Naive thymus-derived CD4-positive, alpha-beta T cell (primary cell): ENCODE data around the gene ELMO1. TPM values are rescaled to one million over a fixed set of nuclear protein-coding genes. Genes with fewer than 3 reads are reported as not detected.

Source experiments
- ATAC-seq: fragments of 150-1000 bp; cut with Tn5 transposase; 2 replicates; pipeline ENCODE4 v1.10.0; 2021; ENCODE audit warnings: mild to moderate bottlenecking, moderate library complexity
- CTCF ChIA-PET: fragments of 350-600 bp; sonication (Branson Sonifier 250); formaldehyde crosslinking; loops from one replicate; lab custom pipeline; 2021; ENCODE audit warnings: antibody characterized with exemption; lab: Charles Lee
- POLR2A ChIA-PET: fragments of 350-600 bp; sonication (Branson Sonifier 250); formaldehyde crosslinking; loops from one replicate; lab custom pipeline; 2021; ENCODE audit warnings: antibody characterized with exemption, inconsistent platforms; lab: Charles Lee
- DNase-seq, 9 donors: peaks; one replicate each; pipeline versions ENCODE4 v3.0.0 to v3.0.0-alpha.2; 2020 to 2022; ENCODE audit warnings: mixed read lengths in 1 of 9
- H3K27ac ChIP-seq: one replicate; pipeline ENCODE4 v1.7.0; 2013; ENCODE audit warnings: mild to moderate bottlenecking, low read depth, low read length, moderate library complexity
- H3K27me3 ChIP-seq, 2 donors: one replicate each; pipeline ENCODE4 v1.7.0; 2013; ENCODE audit warnings: low read length in 2 of 2, mild to moderate bottlenecking in 2 of 2, moderate library complexity in 2 of 2; ENCODE audit not compliant: control insufficient read depth in 2 of 2, insufficient read depth in 2 of 2
- H3K36me3 ChIP-seq, 3 experiments: 1 replicate in 2 of 3; 2 replicates in 1 of 3; pipeline ENCODE4 v1.7.0; 2013; ENCODE audit warnings: low read length in 3 of 3, mild to moderate bottlenecking in 3 of 3, moderate library complexity in 1 of 3; ENCODE audit not compliant: insufficient read depth in 3 of 3, control insufficient read depth in 2 of 3
- H3K4me1 ChIP-seq, 2 donors: one replicate each; pipeline ENCODE4 v1.7.0; 2013; ENCODE audit warnings: low read length in 2 of 2, mild to moderate bottlenecking in 2 of 2, moderate library complexity in 1 of 2; ENCODE audit not compliant: control insufficient read depth in 2 of 2, insufficient read depth in 2 of 2
- H3K4me3 ChIP-seq: 2 replicates; pipeline ENCODE4 v1.7.0; 2013; ENCODE audit warnings: mild to moderate bottlenecking, low read length
- H3K9me3 ChIP-seq, 3 experiments: 1 replicate in 2 of 3; 2 replicates in 1 of 3; pipeline ENCODE4 v1.7.0; 2013; ENCODE audit warnings: low read length in 3 of 3; ENCODE audit not compliant: control insufficient read depth in 2 of 3
- H3K27ac Mint-ChIP-seq, 9 donors: one replicate each; pipeline ENCODE4 v1.8.0; 2020 to 2022; ENCODE audit warnings: mixed read lengths in 9 of 9, mild to moderate bottlenecking in 8 of 9, moderate library complexity in 5 of 9, inconsistent platforms in 2 of 9
- H3K27me3 Mint-ChIP-seq, 5 donors: one replicate each; pipeline ENCODE4 v1.8.0; 2021 to 2022; ENCODE audit warnings: mixed read lengths in 5 of 5, mild to moderate bottlenecking in 1 of 5
- H3K36me3 Mint-ChIP-seq, 5 donors: one replicate each; pipeline ENCODE4 v1.8.0; 2020 to 2022; ENCODE audit warnings: mixed read lengths in 5 of 5, mild to moderate bottlenecking in 3 of 5, inconsistent platforms in 1 of 5
- H3K4me1 Mint-ChIP-seq, 7 donors: one replicate each; pipeline ENCODE4 v1.8.0; 2020 to 2022; ENCODE audit warnings: mixed read lengths in 7 of 7, mild to moderate bottlenecking in 3 of 7, inconsistent platforms in 1 of 7
- H3K4me3 Mint-ChIP-seq, 10 donors: one replicate each; pipeline ENCODE4 v1.8.0; 2020 to 2022; ENCODE audit warnings: mild to moderate bottlenecking in 10 of 10, mixed read lengths in 10 of 10, moderate library complexity in 6 of 10, inconsistent platforms in 2 of 10
- H3K9me3 Mint-ChIP-seq, 11 donors: one replicate each; pipeline ENCODE4 v1.8.0; 2020 to 2022; ENCODE audit warnings: mixed read lengths in 11 of 11, mild to moderate bottlenecking in 4 of 11, inconsistent platforms in 1 of 11, moderate library complexity in 1 of 11
- intact Hi-C, 2 donors: fragments of 100-400 bp; cut with micrococcal nuclease; formaldehyde crosslinking; loops; one replicate each; pipeline ENCODE4 v1.15.1; 2023
- polyA plus RNA-seq, 2 donors: library from polyadenylated mRNA; unstranded; fragments of 300-500 nt; fragmentation: Illumina TruSeq; gene quantifications; one replicate each; pipeline ENCODE4 v1.2.3, GENCODE V29; 2021
- total RNA-seq, 6 experiments: library from RNA in 5 of 6; stranded (reverse) in 5 of 6; gene quantifications; 1 replicate in 5 of 6; 2 replicates in 1 of 6; pipeline ENCODE4 v1.2.3 and lab custom pipeline; 2021 to 2026

ELMO1 gene
- total and polyA plus RNA-seq, 7 experiments from 2014 or later, result 63.6 to 160 (median 124) TPM

DNA sequence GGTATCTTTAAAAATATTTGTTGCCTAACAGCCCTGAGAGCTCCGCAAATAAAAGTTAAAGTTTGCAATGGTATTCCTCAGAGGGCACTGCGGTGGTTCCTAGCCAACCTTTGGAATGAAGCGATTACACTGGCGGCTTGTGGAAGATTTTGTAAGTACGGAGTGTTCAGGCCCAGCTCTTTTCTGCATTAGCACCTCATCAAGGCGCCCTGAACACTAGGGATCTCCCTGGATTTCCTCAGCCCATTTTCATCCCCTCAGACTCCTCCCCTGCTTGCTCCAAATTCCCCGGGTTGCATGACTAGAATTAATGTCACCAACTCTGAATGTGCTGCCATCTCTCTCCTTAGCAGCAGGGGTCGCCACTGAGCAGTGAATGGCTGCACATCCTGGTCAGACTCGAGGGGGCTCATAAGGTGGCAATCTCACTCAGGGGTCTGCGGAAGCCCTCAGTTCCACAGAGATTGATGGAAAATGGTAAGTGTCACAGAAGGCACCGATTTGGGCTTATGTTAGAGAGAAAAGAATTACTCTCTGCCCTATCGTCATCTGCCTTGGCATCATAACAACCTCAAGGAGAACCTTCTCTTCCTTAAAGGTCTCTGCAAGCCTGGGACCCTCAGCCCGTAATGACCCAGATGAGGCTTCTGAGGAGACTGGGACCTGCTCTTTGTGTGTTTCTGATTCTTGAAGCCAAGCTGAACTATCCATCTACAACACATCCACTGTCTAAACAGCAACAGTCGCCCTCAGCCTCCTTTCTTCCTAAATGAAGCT, 461.5 kb downstream of the ELMO1 start:
- POLR2A ChIA-PET, result no interaction called here
- ATAC-seq, result peak; percentile 80
- H3K4me1 ChIP-seq, result no peaks in the 10 kb centered on the region

DNA sequence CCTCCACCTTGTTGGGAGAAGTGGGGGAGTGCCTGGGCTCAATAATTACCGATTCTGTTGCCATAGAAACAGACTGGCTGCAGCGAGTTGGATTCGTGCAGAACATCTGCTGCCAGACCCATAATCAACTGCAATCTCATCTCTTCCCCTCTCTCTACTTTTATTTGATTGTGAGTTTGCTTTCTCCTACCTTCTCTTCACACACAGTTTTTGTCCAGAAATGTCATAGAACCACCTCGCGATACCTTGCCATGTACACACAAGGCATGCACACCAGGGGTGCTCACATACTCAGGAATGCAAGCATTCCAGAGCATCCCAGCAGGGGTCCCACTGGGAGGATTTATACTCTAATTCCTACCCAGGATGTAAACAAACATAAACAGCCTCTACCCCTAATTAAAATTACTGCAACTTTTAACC, 462.1 kb downstream of the ELMO1 start:
- DNase-seq (no peak), ATAC-seq (no peak)
- no peaks in the 10 kb centered on the region for H3K9me3 ChIP-seq
- no peaks in the 10 kb centered on the region for H3K36me3 ChIP-seq
- no peak overlapping the region for H3K4me3 ChIP-seq
- intact Hi-C loops, result loop anchor here (2.0 to 5.0 kb wide), 3 partner anchors 196 to 846 kb away; no protein-coding TSS in a partner anchor
- no peaks in the 10 kb centered on the region for H3K27me3 ChIP-seq
- Mint-ChIP-seq H3K9me3 (peaks cover 0 to 2% (median 0%) of the 10 kb centered on the region in 11 donors), H3K4me1 (peaks cover 24 to 67% (median 46%) of the 10 kb centered on the region in 7 donors), H3K4me3 (peak overlapping the region in 2 of 10 donors; percentile 29 to 51), H3K27ac (peak overlapping the region in 3 of 9 donors; percentile 10 to 19 (median 10)), H3K27me3 (no peaks in the 10 kb centered on the region), H3K36me3 (peaks cover 0 to 37% (median 20%) of the 10 kb centered on the region in 5 donors)
- ChIA-PET CTCF (interaction anchor here (0.6 to 2.2 kb wide), 3 partner anchors 195 to 497 kb away, joined by 3 to 8 read pairs (median 4); no protein-coding TSS in a partner anchor), POLR2A (no interaction called here)
- H3K27ac ChIP-seq, result no peak overlapping the region
- H3K4me1 ChIP-seq, result no peaks in the 10 kb centered on the region

More for the DNA sequence above, 461.5 kb downstream of the ELMO1 start:
- CTCF ChIA-PET, result interaction anchor here (0.7 to 2.2 kb wide), 2 partner anchors 195 to 196 kb away, joined by 3 to 8 read pairs; no protein-coding TSS in a partner anchor
- Mint-ChIP-seq H3K4me3 (peak overlapping the region in 1 of 10 donors; percentile 6), H3K4me1 (peaks cover 24 to 69% (median 47%) of the 10 kb centered on the region in 7 donors), H3K9me3 (no peaks in the 10 kb centered on the region), H3K36me3 (peaks cover 0 to 35% (median 17%) of the 10 kb centered on the region in 5 donors), H3K27ac (peak overlapping the region in 2 of 9 donors; percentile 37 to 51), H3K27me3 (no peaks in the 10 kb centered on the region)
- intact Hi-C loops, result loop anchor here (1.0 to 5.0 kb wide), 4 partner anchors 195 to 845 kb away; no protein-coding TSS in a partner anchor
- Histone ChIP-seq H3K36me3 (no peaks in the 10 kb centered on the region), H3K9me3 (no peaks in the 10 kb centered on the region), H3K27me3 (no peaks in the 10 kb centered on the region), H3K27ac (no peak overlapping the region), H3K4me3 (no peak overlapping the region)
- peak in 8 of 9 donors; percentile 10 to 64 (median 44) for DNase-seq

DNA sequence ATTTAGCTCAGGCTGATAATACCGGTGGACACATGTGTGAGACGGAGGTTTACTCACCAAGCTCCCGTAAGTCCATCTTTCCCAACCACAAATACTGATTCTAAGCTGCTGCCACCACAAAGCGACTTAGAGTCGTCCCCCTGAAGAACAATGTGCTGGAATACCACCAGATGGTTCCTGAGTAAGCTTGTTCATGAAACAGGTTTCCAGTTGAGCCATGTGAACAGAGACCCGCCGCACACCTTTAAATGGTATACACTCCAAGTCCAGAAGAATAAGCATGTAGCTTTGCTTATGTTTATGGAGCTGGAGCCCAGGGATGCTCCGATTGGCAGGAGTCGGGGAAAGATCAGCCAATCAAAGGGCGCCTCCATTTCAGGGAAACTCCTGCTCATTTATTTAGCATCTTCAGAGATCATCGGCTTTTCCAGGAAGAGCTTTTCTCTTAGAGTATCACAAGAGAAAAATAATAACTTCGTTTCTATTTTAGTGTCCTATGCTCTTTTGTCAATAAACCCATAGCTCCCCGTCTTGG, 462.7 kb downstream of the ELMO1 start:
- ChIA-PET POLR2A (no interaction called here), CTCF (interaction anchor here (0.6 to 2.2 kb wide), 3 partner anchors 196 to 496 kb away, joined by 3 to 8 read pairs (median 4); no protein-coding TSS in a partner anchor)
- Histone ChIP-seq H3K27me3 (no peaks in the 10 kb centered on the region), H3K4me1 (no peaks in the 10 kb centered on the region), H3K27ac (no peak overlapping the region), H3K4me3 (no peak overlapping the region), H3K36me3 (no peaks in the 10 kb centered on the region), H3K9me3 (no peaks in the 10 kb centered on the region)
- Mint-ChIP-seq H3K9me3 (peaks cover 0 to 2% (median 0%) of the 10 kb centered on the region in 11 donors), H3K4me3 (no peak overlapping the region), H3K27ac (peak overlapping the region in 2 of 9 donors; percentile 10 to 67), H3K27me3 (no peaks in the 10 kb centered on the region), H3K36me3 (peaks cover 0 to 37% (median 20%) of the 10 kb centered on the region in 5 donors), H3K4me1 (peaks cover 23 to 61% (median 45%) of the 10 kb centered on the region in 7 donors)
- DNase-seq (no peak), ATAC-seq (no peak)
- intact Hi-C loops, result loop anchor here (2.0 to 5.0 kb wide), 3 partner anchors 197 to 846 kb away; no protein-coding TSS in a partner anchor

DNA sequence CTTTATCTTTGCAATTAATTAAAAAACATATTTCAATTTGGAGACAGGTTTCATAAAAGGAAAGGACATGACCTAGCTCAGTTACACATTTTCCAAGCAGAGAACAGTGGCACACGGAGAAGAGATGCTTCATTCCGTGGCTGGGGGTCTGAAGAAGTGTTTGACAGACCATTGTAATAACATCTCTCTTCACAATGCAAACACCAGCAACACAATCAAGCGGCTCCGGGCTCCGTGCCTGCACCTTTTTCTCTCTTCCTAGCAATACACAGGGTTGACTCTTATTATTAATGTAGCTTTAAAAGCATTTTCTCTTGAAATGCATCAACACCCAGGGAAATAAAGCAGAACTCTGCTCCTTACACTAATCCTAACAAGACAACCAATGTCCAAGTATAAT, 463.3 kb downstream of the ELMO1 start:
- Mint-ChIP-seq H3K27me3 (no peaks in the 10 kb centered on the region), H3K9me3 (peaks cover 0 to 2% (median 0%) of the 10 kb centered on the region in 11 donors), H3K4me1 (peaks cover 23 to 59% (median 45%) of the 10 kb centered on the region in 7 donors), H3K27ac (peak overlapping the region in 3 of 9 donors; percentile 1 to 50 (median 4)), H3K36me3 (peaks cover 0 to 41% (median 20%) of the 10 kb centered on the region in 5 donors), H3K4me3 (no peak overlapping the region)
- no peak for ATAC-seq
- CTCF ChIA-PET, result interaction anchor here (1.4 to 2.2 kb wide), 2 partner anchors 197 to 496 kb away, joined by 4 to 8 read pairs; no protein-coding TSS in a partner anchor
- Histone ChIP-seq H3K4me3 (no peak overlapping the region), H3K9me3 (no peaks in the 10 kb centered on the region), H3K27ac (no peak overlapping the region), H3K27me3 (no peaks in the 10 kb centered on the region), H3K36me3 (no peaks in the 10 kb centered on the region), H3K4me1 (no peaks in the 10 kb centered on the region)
- DNase-seq, result no peak
- POLR2A ChIA-PET, result no interaction called here
- intact Hi-C loops, result loop anchor here in 1 of 2 donors (5.0 kb wide), 2 partner anchors 498 to 847 kb away; no protein-coding TSS in a partner anchor

GRCh38 chr7:36984710-36985312, 463.9 kb downstream of the ELMO1 start:
- Mint-ChIP-seq H3K4me1 (peaks cover 23 to 62% (median 45%) of the 10 kb centered on the region in 7 donors), H3K27me3 (no peaks in the 10 kb centered on the region), H3K9me3 (peaks cover 0 to 2% (median 0%) of the 10 kb centered on the region in 11 donors), H3K4me3 (no peak overlapping the region), H3K27ac (peak overlapping the region in 5 of 9 donors; percentile 1 to 50 (median 31)), H3K36me3 (peaks cover 0 to 46% (median 24%) of the 10 kb centered on the region in 5 donors)
- ChIA-PET CTCF (interaction anchor here (1.4 kb wide), 1 partner anchor 495 kb away, joined by 4 read pairs; no protein-coding TSS in a partner anchor), POLR2A (interaction anchor here (0.6 kb wide), 1 partner anchor 163 kb away, joined by 3 read pairs; no protein-coding TSS in a partner anchor)
- ATAC-seq (no peak), DNase-seq (no peak)
- Histone ChIP-seq H3K27ac (no peak overlapping the region), H3K4me1 (no peaks in the 10 kb centered on the region), H3K36me3 (no peaks in the 10 kb centered on the region), H3K9me3 (no peaks in the 10 kb centered on the region), H3K4me3 (no peak overlapping the region), H3K27me3 (no peaks in the 10 kb centered on the region)
- intact Hi-C loops, result loop anchor here in 1 of 2 donors (5.0 kb wide), 2 partner anchors 498 to 847 kb away; no protein-coding TSS in a partner anchor

DNA sequence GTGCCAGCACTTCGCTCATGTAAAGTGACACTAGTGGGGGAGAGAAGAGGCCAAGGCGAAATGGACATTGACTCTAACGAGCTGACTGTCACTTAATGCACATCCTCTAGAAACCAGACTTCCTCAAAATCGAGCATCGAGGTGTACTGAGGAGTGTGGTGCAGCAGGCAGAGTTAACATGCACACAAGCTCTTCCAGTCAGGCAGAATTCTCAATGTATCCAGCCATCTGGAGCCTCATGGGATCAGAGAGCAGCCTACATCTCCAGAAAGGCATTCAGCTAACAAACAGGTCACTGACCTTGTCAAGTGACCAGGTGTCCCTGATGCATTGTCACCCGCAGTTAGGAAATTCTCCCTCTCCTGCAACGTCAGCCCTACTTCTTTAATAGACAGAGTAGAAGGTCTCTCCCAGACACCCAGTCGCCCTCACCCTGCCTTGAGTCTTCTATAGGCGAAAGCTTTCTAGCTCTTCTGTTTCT, 464.6 kb downstream of the ELMO1 start:
- POLR2A ChIA-PET, result interaction anchor here (0.6 kb wide), 1 partner anchor 163 kb away, joined by 3 read pairs; no protein-coding TSS in a partner anchor
- Mint-ChIP-seq H3K4me3 (no peak overlapping the region), H3K4me1 (peaks cover 22 to 58% (median 45%) of the 10 kb centered on the region in 7 donors), H3K36me3 (peaks cover 0 to 53% (median 26%) of the 10 kb centered on the region in 5 donors), H3K27ac (peak overlapping the region in 3 of 9 donors; percentile 47 to 50 (median 48)), H3K27me3 (no peaks in the 10 kb centered on the region), H3K9me3 (peaks cover 0 to 2% (median 0%) of the 10 kb centered on the region in 11 donors)
- CTCF ChIA-PET, result no interaction called here
- no peak overlapping the region for H3K4me3 ChIP-seq
- DNase-seq (no peak), ATAC-seq (no peak)
- no peaks in the 10 kb centered on the region for H3K36me3 ChIP-seq
- H3K27me3 ChIP-seq, result no peaks in the 10 kb centered on the region
- no peaks in the 10 kb centered on the region for H3K4me1 ChIP-seq
- no peaks in the 10 kb centered on the region for H3K9me3 ChIP-seq
- H3K27ac ChIP-seq, result no peak overlapping the region
- intact Hi-C loops, result no loop called here
